GM19035 (cell line): ENCODE data around the gene MAP4K3.
A peak's percentile ranks its signal among the peaks of the same experiment; 100 is the strongest.

Experiments used
- ATAC-seq: cut with Tn5 transposase; IDR thresholded peaks from one replicate; pipeline ENCODE4 v1.9.1; 2021; ENCODE audit not compliant: unreplicated experiment

MAP4K3 gene

GRCh38 chr2:39308778-39309177 is 128.3 kb downstream of the MAP4K3 start:
- no peak for ATAC-seq

DNA sequence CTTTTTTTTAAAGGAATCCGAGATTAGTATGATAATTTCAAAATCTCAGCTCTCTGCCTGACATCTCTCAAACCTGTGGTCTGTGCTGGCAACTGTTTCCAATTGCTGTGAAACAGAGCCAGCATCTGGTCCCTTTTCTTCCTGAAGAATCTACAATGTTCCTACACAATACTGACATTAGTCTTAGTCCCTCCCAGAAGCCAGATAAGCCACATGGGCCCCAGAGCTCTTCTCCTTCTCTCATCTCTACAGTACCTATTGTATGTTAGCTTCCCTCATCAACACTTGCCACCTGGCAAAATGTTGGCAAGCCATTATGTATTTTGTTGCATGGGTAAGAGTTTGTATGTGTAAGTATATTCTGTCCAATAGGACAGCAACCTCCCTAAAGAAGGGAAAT is 130.5 kb downstream of the MAP4K3 start:
- no peak for ATAC-seq

- no peak for ATAC-seq
Measured at GRCh38 chr2:39304729-39305128, 132.4 kb downstream of the MAP4K3 start.

GRCh38 chr2:39304200-39304599 is 132.9 kb downstream of the MAP4K3 start:
- ATAC-seq: no peak

DNA sequence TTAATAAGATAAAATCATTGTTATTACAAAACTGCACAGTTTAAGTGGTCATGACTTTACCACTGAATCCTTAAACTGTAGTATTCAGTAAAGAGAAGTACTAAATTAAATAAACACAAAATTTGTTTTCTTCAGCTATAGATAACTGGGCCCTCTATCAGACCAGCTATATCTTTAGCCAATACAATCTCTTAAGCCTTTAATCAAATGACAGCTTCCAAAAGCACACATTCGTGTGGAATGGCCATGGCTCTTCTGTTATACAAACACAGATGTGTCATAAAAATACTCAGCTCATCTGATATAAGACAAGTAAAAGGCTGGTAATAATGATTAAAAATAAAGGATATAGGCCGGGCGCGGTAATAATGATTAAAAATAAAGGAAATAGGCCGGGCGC is 135.7 kb downstream of the MAP4K3 start:
- no peak for ATAC-seq

GRCh38 chr2:39300044-39300978 is 136.8 kb downstream of the MAP4K3 start:
- no peak for ATAC-seq

- ATAC-seq: no peak
Measured at GRCh38 chr2:39290433-39290832, 146.7 kb downstream of the MAP4K3 start.

- no peak for ATAC-seq
Measured at GRCh38 chr2:39289609-39290008, 147.5 kb downstream of the MAP4K3 start.

DNA sequence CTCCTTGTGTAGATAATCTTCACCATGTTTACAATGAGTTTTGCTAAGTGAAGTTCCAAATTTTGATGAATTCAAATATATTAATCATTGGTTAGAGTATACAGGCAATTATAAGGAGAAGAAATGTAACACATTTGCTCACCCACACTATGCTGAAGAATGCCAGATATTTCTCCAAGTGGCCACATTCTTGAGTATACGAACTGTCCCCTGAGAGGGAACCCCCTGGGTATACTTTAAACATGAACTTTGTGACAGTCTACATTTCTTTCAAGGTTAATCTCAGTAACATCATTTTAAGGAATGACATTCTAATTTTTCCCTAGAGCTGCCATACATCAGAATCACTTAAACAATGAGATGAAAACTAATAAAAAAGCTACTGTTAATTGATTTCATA is 153.5 kb downstream of the MAP4K3 start:
- ATAC-seq: no peak

DNA sequence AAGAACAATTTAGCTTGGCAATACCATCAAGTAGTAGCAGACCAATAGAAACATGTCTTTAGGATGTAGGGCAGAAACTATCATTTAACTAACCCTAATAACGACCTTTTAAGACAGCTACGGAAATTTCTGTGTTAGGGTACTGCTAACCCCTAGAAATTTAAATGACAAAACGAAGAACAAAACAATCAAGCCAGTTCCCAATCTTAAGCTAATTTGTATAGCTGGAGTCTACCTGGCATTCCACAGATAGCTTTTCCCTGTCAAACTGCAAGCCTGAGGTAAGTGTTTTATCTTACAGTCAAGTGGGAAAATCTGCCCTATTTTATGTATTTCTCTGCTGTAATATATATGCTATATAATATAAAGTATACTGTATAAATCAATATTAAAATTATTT is 155.7 kb downstream of the MAP4K3 start:
- ATAC-seq: no peak

- no peak for ATAC-seq
Measured at GRCh38 chr2:39275016-39275415, 162.1 kb downstream of the MAP4K3 start.

GRCh38 chr2:39269941-39270340 is 167.1 kb downstream of the MAP4K3 start:
- ATAC-seq: no peak

GRCh38 chr2:39266916-39267434 is 170.1 kb downstream of the MAP4K3 start:
- no peak for ATAC-seq

GRCh38 chr2:39266139-39266805 is 170.8 kb downstream of the MAP4K3 start:
- ATAC-seq: peak; percentile 65

GRCh38 chr2:39265315-39265714 is 171.8 kb downstream of the MAP4K3 start:
- no peak for ATAC-seq

DNA sequence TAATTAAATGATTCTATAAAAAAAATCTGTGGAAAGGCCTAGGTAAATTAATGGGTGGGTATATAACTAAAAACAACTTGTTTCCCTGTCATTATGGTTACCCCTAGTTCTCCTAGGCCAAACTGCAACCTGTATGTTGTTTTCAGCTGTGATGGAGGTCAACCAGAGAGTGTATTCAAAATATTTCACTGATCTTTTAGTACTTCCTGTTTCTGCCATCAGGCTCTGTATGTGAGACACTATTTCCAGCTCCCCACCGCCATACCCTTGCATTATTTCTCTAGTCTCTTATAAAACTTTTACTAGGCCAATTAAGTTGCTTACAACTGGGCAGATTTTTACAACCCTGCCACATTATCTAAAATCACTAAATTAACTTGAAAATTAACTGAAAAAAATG is 172.4 kb downstream of the MAP4K3 start:
- peak; percentile 45 for ATAC-seq

DNA sequence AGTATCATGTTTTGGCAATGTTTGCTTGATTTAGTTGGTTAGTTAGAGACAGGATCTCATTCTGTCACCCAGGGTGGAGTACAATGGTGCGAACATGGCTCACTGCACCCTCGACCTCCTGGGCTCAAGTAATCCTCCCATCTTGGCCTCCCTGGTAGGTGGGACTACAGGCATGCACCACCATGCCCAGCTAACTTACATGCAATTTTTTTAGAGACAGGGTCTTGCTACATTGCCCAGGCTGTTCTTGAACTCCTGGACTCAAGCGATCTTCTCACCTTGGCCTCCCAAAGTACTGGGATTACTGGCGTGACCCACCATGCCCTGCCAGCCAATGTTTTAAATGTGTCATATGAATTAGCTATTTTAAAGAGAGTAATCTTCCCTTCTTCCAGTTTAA is 177.0 kb downstream of the MAP4K3 start:
- ATAC-seq: no peak

GRCh38 chr2:39256040-39256439 is 181.0 kb downstream of the MAP4K3 start:
- no peak for ATAC-seq

GRCh38 chr2:39252888-39253518 is 184.1 kb downstream of the MAP4K3 start:
- ATAC-seq: no peak

DNA sequence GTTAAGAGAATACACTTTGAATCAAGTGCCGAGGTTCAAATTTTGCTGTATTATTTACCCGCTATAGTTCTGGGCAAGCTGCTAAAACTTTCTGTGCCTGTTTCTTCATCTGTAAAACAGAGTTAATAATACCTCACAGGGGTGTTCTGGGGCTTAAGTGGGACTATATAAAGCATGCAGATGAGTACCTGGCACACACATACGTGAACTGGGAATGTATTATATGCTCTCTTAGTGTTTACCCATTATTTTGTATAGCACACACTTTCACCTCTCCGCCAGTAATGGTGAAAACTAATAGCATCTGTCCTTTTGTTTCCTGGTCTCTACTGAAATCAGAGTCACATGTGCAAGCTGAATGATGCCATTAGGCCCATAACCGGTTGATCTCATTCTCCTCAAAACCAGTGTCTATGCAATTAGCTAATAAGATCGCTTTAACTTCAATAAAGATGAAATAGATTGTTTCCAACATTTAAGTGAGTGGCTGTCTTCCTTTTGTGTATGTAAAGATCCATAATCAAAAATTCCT is 189.5 kb downstream of the MAP4K3 start:
- ATAC-seq: no peak

- ATAC-seq: no peak
Measured at GRCh38 chr2:39246382-39246980, 190.6 kb downstream of the MAP4K3 start.
